ENCODE results near the gene PRPF19. TPM values are rescaled to one million over a fixed set of nuclear protein-coding genes. Genes with fewer than 3 reads are reported as not detected.

Gene PRPF19
- polyA plus RNA-seq, 4 donors, result 113 to 153 (median 130) TPM

- DNase-seq (ENCODE audit: low read depth in 4 of 4, low spot score in 2 of 4), result no peak
These were observed 59.1 kb downstream of the PRPF19 start for GRCh38 chr11:60847281-60847680.

GRCh38 chr11:60845338-60845737 is 61.0 kb downstream of the PRPF19 start:
- DNase-seq (ENCODE audit: low read depth in 4 of 4, low spot score in 2 of 4), result no peak

GRCh38 chr11:60844870-60845221 is 61.5 kb downstream of the PRPF19 start:
- DNase-seq (ENCODE audit: low read depth in 4 of 4, low spot score in 2 of 4), result no peak

GRCh38 chr11:60844045-60844869 is 62.1 kb downstream of the PRPF19 start:
- DNase-seq (ENCODE audit: low read depth in 4 of 4, low spot score in 2 of 4), result no peak

GRCh38 chr11:60842668-60843600 is 63.5 kb downstream of the PRPF19 start:
- no peak for DNase-seq (ENCODE audit: low read depth in 4 of 4, low spot score in 2 of 4)

- peak; percentile 81 to 94 (median 92) for DNase-seq (ENCODE audit: low read depth in 4 of 4, low spot score in 2 of 4)
These were observed 64.4 kb downstream of the PRPF19 start, which contains the start of gene CCDC86 for GRCh38 chr11:60841797-60842667. Gene CCDC86 (plus strand): TSS chr11:60842113. CDS start chr11:60842125, 12 bp downstream.

Other genes starting within 250 kb of the PRPF19 start
- not detected for gene MS4A8, start 207.0 kb downstream of the PRPF19 start, polyA plus RNA-seq (ENCODE audit: insufficient read length in 4 of 4)
- gene MS4A18, start 181.9 kb downstream of the PRPF19 start, polyA plus RNA-seq (ENCODE audit: insufficient read length in 4 of 4), result not detected
- gene MS4A15, start 149.7 kb downstream of the PRPF19 start, polyA plus RNA-seq (ENCODE audit: insufficient read length in 4 of 4), result not detected
- gene MS4A10, start 121.3 kb downstream of the PRPF19 start, polyA plus RNA-seq (ENCODE audit: insufficient read length in 4 of 4), result under 1 TPM; 0.10 to 0.25 (median 0.16) TPM
- 10 to 100 TPM; 15.9 to 25.8 (median 22.0) TPM for gene CCDC86, start 64.5 kb downstream of the PRPF19 start, polyA plus RNA-seq (ENCODE audit: insufficient read length in 4 of 4)
- under 1 TPM; 0.18 to 0.39 (median 0.20) TPM for gene PTGDR2, start 50.6 kb downstream of the PRPF19 start, polyA plus RNA-seq (ENCODE audit: insufficient read length in 4 of 4)
- gene ZP1, start 39.0 kb downstream of the PRPF19 start, polyA plus RNA-seq (ENCODE audit: insufficient read length in 4 of 4), result under 1 TPM in 1 of 4 donors, not detected in 3; 0.22 TPM
- gene TMEM109, start 7.6 kb upstream of the PRPF19 start, polyA plus RNA-seq (ENCODE audit: insufficient read length in 4 of 4), result 100 to 1,000 TPM in 1 of 4 donors, 10 to 100 TPM in 3; 76.1 to 111 (median 91.6) TPM
- gene TMEM132A, start 17.9 kb upstream of the PRPF19 start, polyA plus RNA-seq (ENCODE audit: insufficient read length in 4 of 4), result 100 to 1,000 TPM in 1 of 4 donors, 10 to 100 TPM in 3; 41.3 to 109 (median 88.1) TPM
- 10 to 100 TPM; 19.1 to 24.5 (median 20.6) TPM for gene SLC15A3, start 45.6 kb upstream of the PRPF19 start, polyA plus RNA-seq (ENCODE audit: insufficient read length in 4 of 4)
- 1 to 10 TPM in 3 of 4 donors, under 1 TPM in 1; 0.62 to 1.8 (median 1.4) TPM for gene CD6, start 65.1 kb upstream of the PRPF19 start, polyA plus RNA-seq (ENCODE audit: insufficient read length in 4 of 4)
- gene CD5, start 195.9 kb upstream of the PRPF19 start, polyA plus RNA-seq (ENCODE audit: insufficient read length in 4 of 4), result under 1 TPM; 0.05 to 0.20 (median 0.12) TPM